ENCODE measurements around the gene GPC5. TPM values are rescaled to one million over a fixed set of nuclear protein-coding genes. Genes with fewer than 3 reads are reported as not detected.

Gene GPC5
- total RNA-seq, 4 donors from 2014 or later, result 0.24 to 30.8 (median 1.8) TPM; not detected in 1

DNA sequence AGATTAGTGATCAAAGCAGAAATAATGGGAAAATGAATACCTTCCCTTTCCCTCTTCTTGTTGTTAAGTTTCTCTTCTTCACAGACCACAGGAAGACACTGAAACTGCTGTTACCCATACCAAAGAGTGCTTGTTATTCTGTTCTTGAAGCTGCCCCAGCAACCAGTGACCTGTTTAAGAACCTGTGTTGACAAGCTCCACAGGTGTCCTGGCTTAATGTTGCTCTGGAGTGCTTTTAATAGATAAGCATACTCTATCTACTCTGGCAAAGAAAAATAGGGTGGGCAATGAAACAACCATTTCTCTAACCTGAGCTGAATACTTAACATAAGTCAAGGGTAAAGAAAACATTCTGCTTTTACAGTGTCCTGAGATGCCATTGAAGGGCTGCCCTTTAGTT is 1321.4 kb downstream of the GPC5 start:
- Histone ChIP-seq H3K9me3 (no peaks in the 10 kb centered on the region), H3K36me3 (no peaks in the 10 kb centered on the region), H3K4me3 (no peak overlapping the region), H3K27ac (no peak overlapping the region), H3K27me3 (no peaks in the 10 kb centered on the region), H3K4me1 (no peaks in the 10 kb centered on the region)
- TF ChIP-seq CTCF (IDR thresholded peaks at IDR 0.05), result no peak
- intact Hi-C loops (cut with DNase I; ENCODE audit: low total_unique reads), result no loop called here
- no peak for DNase-seq

GRCh38 chr13:92721620-92722019 is 1323.2 kb downstream of the GPC5 start:
- no peak overlapping the region for H3K4me3 ChIP-seq
- no peak for DNase-seq
- H3K36me3 ChIP-seq, result no peaks in the 10 kb centered on the region
- H3K9me3 ChIP-seq, result no peaks in the 10 kb centered on the region
- no peak overlapping the region for H3K27ac ChIP-seq
- no peaks in the 10 kb centered on the region for H3K4me1 ChIP-seq
- TF ChIP-seq POLR2A (IDR thresholded peaks at IDR 0.05), result no peak
- TF ChIP-seq CTCF (IDR thresholded peaks at IDR 0.05), result no peak
- intact Hi-C loops (cut with DNase I; ENCODE audit: low total_unique reads), result no loop called here
- no peaks in the 10 kb centered on the region for H3K27me3 ChIP-seq

DNA sequence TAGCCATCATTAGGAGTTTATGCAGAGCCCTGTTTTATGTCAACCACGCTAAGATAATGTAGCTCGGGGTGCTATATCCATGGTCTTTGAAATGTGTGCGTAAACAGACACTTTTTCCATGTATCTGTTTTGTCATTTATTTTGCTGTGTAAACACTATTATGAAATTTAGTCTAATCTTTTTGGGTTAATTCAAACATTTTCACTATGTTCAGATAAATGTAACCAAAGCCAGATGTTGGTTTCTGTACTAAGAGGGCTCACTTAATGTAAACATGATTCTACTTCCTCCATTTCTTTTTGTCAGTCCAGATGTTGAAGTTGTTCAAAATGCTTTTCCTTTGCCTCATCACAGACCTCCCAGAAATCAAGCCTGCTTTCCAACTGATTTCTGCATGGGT is 1328.7 kb downstream of the GPC5 start:
- H3K27me3 ChIP-seq, result no peaks in the 10 kb centered on the region
- intact Hi-C loops (cut with DNase I; ENCODE audit: low total_unique reads), result no loop called here
- no peaks in the 10 kb centered on the region for H3K36me3 ChIP-seq
- no peaks in the 10 kb centered on the region for H3K4me1 ChIP-seq
- H3K9me3 ChIP-seq, result no peaks in the 10 kb centered on the region
- TF ChIP-seq POLR2A (IDR thresholded peaks at IDR 0.05), result no peak
- TF ChIP-seq CTCF (IDR thresholded peaks at IDR 0.05), result no peak
- H3K27ac ChIP-seq, result no peak overlapping the region
- no peak for DNase-seq
- no peak overlapping the region for H3K4me3 ChIP-seq

DNA sequence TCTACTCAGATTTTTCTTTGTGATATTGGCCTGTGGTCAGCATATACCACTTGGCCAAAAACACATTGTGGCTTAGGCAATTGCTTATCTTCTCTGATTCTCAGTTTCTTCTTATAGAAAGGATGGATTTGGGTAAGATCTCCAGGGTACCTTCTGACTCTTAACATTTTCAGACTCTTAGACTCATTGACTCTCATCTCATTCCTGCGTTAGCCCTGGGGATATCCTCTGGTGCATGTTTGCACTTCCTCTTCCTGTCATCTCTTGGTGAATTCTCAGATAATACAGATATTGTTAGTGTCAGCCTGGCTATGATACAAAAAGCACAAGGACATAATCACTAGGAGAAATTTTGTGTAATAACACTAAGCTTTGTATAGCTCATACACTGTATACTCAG is 1335.6 kb downstream of the GPC5 start:
- DNase-seq, result no peak
- Histone ChIP-seq H3K27me3 (no peaks in the 10 kb centered on the region), H3K36me3 (no peaks in the 10 kb centered on the region), H3K27ac (no peak overlapping the region), H3K4me1 (no peaks in the 10 kb centered on the region), H3K9me3 (no peaks in the 10 kb centered on the region), H3K4me3 (no peak overlapping the region)
- intact Hi-C loops (cut with DNase I; ENCODE audit: low total_unique reads), result no loop called here
- TF ChIP-seq POLR2A (IDR thresholded peaks at IDR 0.05), result no peak
- no peak for TF ChIP-seq CTCF (IDR thresholded peaks at IDR 0.05)

DNA sequence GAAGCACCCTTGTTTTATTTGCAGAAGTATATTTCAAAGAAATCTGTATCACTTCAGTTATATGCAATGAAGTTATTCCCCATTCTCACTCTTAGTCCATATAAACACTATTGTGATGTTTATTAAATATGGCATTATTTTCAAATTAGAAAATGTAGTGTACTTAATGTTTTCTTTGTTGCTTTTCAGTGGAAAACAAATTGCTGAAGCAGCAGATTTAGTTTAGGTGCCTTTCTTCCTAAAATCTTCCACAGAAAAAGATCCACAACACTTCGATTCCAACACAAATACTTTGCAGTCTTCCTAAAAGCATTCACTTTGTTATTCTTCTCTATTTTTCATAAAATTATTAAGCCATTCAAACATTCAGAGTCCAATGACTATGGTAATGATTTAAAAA is 1336.1 kb downstream of the GPC5 start:
- intact Hi-C loops (cut with DNase I; ENCODE audit: low total_unique reads), result no loop called here
- no peaks in the 10 kb centered on the region for H3K4me1 ChIP-seq
- TF ChIP-seq POLR2A (IDR thresholded peaks at IDR 0.05) (no peak), CTCF (IDR thresholded peaks at IDR 0.05) (no peak)
- H3K36me3 ChIP-seq, result no peaks in the 10 kb centered on the region
- DNase-seq, result no peak
- no peaks in the 10 kb centered on the region for H3K9me3 ChIP-seq
- H3K27ac ChIP-seq, result no peak overlapping the region
- H3K27me3 ChIP-seq, result no peaks in the 10 kb centered on the region
- no peak overlapping the region for H3K4me3 ChIP-seq

Measured in uterus (tissue), 4 donors.